GM10266 (cell line): ENCODE results near the gene TGFBR3.

Experiments used
- DNase-seq: peaks from one replicate; pipeline ENCODE4 v3.0.0; 2012; ENCODE audit errors: extremely low spot score
- TF ChIP-seq, protein P1 (sequence below): IDR thresholded peaks from 2 replicates; pipeline ENCODE4 v1.5.1; 2012; ENCODE audit warnings: mild to moderate bottlenecking, low read depth; ENCODE audit not compliant: control insufficient read depth, insufficient read depth; ENCODE audit errors: missing control alignments

The TGFBR3 gene

DNA sequence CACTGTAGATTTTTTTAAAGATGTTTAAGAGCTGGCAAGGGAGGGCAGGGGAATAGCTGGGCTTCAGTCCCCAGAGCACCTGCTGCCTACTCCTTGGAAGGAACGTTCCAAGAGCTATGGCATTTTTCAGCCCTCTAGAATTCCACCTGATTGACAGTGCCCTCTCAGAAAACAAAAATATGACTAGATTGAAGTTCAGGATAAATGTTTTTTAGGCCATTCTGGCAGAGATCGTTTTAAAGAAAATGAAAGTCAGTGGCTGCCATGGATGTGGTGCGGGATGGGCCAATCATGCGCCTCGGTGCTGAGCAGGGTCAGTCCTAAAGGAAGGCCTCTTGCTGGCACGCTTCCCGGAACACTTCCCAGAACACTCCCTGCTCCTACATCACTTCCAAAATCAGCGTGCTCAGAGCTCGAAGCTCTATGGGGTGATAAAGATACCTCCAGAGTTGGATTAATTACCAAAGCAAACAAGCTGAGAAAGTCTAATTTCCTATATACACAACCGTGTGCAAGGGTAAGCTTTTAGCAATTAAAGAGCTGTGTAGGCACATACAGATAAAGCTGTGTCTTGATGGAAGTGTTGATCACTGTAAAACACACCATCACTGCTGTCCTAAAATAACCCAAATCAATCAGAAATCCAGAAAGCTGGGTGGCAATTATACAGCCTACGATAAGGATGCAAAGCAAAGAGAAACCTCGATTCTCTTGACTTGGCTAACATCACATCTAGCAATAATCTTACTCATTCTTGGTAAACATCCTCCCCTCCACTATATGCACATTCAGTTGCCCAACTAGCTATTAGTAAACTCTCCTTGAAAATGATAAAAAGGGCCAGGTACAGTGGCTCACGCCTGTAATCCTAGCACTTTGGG, 34.6 kb downstream of the TGFBR3 start:
- TF ChIP-seq, protein P1, sequence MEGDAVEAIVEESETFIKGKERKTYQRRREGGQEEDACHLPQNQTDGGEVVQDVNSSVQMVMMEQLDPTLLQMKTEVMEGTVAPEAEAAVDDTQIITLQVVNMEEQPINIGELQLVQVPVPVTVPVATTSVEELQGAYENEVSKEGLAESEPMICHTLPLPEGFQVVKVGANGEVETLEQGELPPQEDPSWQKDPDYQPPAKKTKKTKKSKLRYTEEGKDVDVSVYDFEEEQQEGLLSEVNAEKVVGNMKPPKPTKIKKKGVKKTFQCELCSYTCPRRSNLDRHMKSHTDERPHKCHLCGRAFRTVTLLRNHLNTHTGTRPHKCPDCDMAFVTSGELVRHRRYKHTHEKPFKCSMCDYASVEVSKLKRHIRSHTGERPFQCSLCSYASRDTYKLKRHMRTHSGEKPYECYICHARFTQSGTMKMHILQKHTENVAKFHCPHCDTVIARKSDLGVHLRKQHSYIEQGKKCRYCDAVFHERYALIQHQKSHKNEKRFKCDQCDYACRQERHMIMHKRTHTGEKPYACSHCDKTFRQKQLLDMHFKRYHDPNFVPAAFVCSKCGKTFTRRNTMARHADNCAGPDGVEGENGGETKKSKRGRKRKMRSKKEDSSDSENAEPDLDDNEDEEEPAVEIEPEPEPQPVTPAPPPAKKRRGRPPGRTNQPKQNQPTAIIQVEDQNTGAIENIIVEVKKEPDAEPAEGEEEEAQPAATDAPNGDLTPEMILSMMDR = no peak
- DNase-seq = no peak

GRCh38 chr1:91850708-91851107, 35.2 kb downstream of the TGFBR3 start:
- TF ChIP-seq, protein P1 = no peak
- DNase-seq = no peak

- no peak for DNase-seq
- TF ChIP-seq, protein P1 = no peak
These were observed 38.1 kb downstream of the TGFBR3 start for GRCh38 chr1:91847851-91848250.

DNA sequence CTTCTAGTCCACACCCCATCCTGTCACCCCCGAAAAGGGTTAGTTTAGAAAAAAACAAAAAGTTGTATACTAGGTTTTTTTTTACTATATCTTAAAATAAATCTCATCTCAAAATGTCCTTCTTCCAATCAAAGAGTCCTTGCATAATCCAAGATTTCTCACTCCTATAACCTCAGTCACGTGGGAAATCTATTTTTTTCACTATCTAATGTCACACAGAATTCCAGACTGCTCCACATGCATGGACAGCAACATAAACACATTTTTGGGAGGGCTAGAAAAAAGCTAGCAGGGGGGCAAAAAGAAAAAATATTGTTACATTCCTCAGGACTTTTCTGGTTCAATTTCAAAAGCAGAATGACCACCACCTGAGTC, 39.3 kb downstream of the TGFBR3 start:
- no peak for DNase-seq
- TF ChIP-seq, protein P1 = no peak

- DNase-seq = no peak
- TF ChIP-seq, protein P1 = no peak
These were observed 39.8 kb downstream of the TGFBR3 start for GRCh38 chr1:91846007-91846638.

- DNase-seq = no peak
- TF ChIP-seq, protein P1 = no peak
These were observed 41.0 kb downstream of the TGFBR3 start for GRCh38 chr1:91844862-91845528.
